Fibroblast of lung (primary cell): ENCODE measurements around the gene KIAA0319L. TPM values are rescaled to one million over a fixed set of nuclear protein-coding genes. Genes with fewer than 3 reads are reported as not detected.

Experiments
- DNase-seq, 2 donors: peaks; one replicate each; pipeline versions ENCODE4 v3.0.0 to v3.0.0-alpha.2; 2010; ENCODE audit warnings: low read depth in 2 of 2
- H2AFZ ChIP-seq: 2 replicates; pipeline ENCODE4 v1.5.1; 2012; ENCODE audit warnings: low read length, control low read depth, inconsistent platforms
- H3K27ac ChIP-seq: 2 replicates; pipeline ENCODE4 v1.5.1; 2011; ENCODE audit warnings: low read length, control low read depth; ENCODE audit not compliant: insufficient read depth
- H3K27me3 ChIP-seq: 2 replicates; pipeline ENCODE4 v1.5.1; 2011; ENCODE audit warnings: mild to moderate bottlenecking, low read length; ENCODE audit not compliant: control insufficient read depth, insufficient read depth
- H3K36me3 ChIP-seq: 2 replicates; pipeline ENCODE4 v1.5.1; 2011; ENCODE audit warnings: low read length; ENCODE audit not compliant: control insufficient read depth, insufficient read depth
- H3K4me1 ChIP-seq: 2 replicates; pipeline ENCODE4 v1.5.1; 2011; ENCODE audit warnings: low read length; ENCODE audit not compliant: control insufficient read depth, insufficient read depth; ENCODE audit errors: extremely low read depth
- H3K4me2 ChIP-seq: 2 replicates; pipeline ENCODE4 v1.5.1; 2011; ENCODE audit warnings: low read length, control low read depth; ENCODE audit not compliant: insufficient read depth; ENCODE audit errors: extremely low read depth
- H3K4me3 ChIP-seq, 4 experiments: fragments of 200-600 bp in 1 of 4; sonication (generic) in 1 of 4; replicated peaks in 1 of 4; 2 replicates each; pipeline ENCODE4 v1.5.1; 2011 to 2016; ENCODE audit warnings: low read length in 4 of 4, low read depth in 3 of 4, mild to moderate bottlenecking in 3 of 4, control low read depth in 2 of 4, inconsistent platforms in 1 of 4, mixed read lengths in 1 of 4; ENCODE audit not compliant: insufficient read depth in 1 of 4; ENCODE audit errors: control extremely low read depth in 1 of 4
- H3K79me2 ChIP-seq: 2 replicates; pipeline ENCODE4 v1.5.1; 2012; ENCODE audit warnings: mild to moderate bottlenecking, low read length, inconsistent platforms; ENCODE audit not compliant: control insufficient read depth, insufficient read depth
- H3K9ac ChIP-seq: 2 replicates; pipeline ENCODE4 v1.5.1; 2011; ENCODE audit warnings: mild to moderate bottlenecking, low read length, control low read depth; ENCODE audit not compliant: insufficient read depth
- H3K9me3 ChIP-seq: 2 replicates; pipeline ENCODE4 v1.5.1; 2012; ENCODE audit warnings: low read depth, low read length; ENCODE audit not compliant: control insufficient read depth, insufficient read depth
- H4K20me1 ChIP-seq: 2 replicates; pipeline ENCODE4 v1.5.1; 2011; ENCODE audit warnings: low read length; ENCODE audit not compliant: control insufficient read depth, insufficient read depth; ENCODE audit errors: extremely low read depth
- CTCF ChIP-seq, 2 donors: IDR thresholded peaks in 1 of 2; conservative IDR thresholded peaks in 1 of 2; 1 replicate in 1 of 2; 2 replicates in 1 of 2; pipeline ENCODE4 v1.5.1; 2011 to 2012; ENCODE audit warnings: low read length in 2 of 2, control low read depth in 1 of 2, inconsistent platforms in 1 of 2, low read depth in 1 of 2, mild to moderate bottlenecking in 1 of 2
- EZH2 ChIP-seq: IDR thresholded peaks from 2 replicates; pipeline ENCODE4 v1.5.1; 2012; ENCODE audit warnings: low read length, control low read depth, mild to moderate bottlenecking; ENCODE audit errors: missing control alignments
- polyA plus RNA-seq, 2 donors: library from polyadenylated mRNA; depleted of rRNA in 1 of 2; stranded (reverse) in 1 of 2; unstranded in 1 of 2; fragments of >200 nt; gene quantifications; 2 replicates each; pipeline ENCODE4 v1.2.1, GENCODE V29; 2011 to 2012; ENCODE audit warnings: missing spikeins in 1 of 2
- total RNA-seq: library from RNA; depleted of rRNA; stranded (reverse); fragments of >200 nt; gene quantifications from 2 replicates; pipeline ENCODE4 v1.2.1, GENCODE V29; 2014

The KIAA0319L gene
- total and polyA plus RNA-seq, 2 donors (not counting 1 experiment from before 2014, with no cell fraction given) = 65.4 to 66.1 TPM

- H3K9ac ChIP-seq = no peak overlapping the region
- DNase-seq = no peak
- no peak overlapping the region for H3K4me3 ChIP-seq
- no peak overlapping the region for H3K27ac ChIP-seq
- H3K79me2 ChIP-seq = no peaks in the 10 kb centered on the region
- H3K36me3 ChIP-seq = no peaks in the 10 kb centered on the region
- no peaks in the 10 kb centered on the region for H3K27me3 ChIP-seq
- TF ChIP-seq CTCF (conservative IDR thresholded peaks at IDR 0.05 in 1 of 2, IDR thresholded peaks at IDR 0.05 in 1 of 2; ENCODE audit: low read depth in 1 of 2, low read length in 2 of 2) (no peak), EZH2 (no peak)
- H2AFZ ChIP-seq = no peak overlapping the region
- H3K4me1 ChIP-seq = no peaks in the 10 kb centered on the region
- H3K9me3 ChIP-seq = no peaks in the 10 kb centered on the region
- H3K4me2 ChIP-seq = no peak overlapping the region
- no peaks in the 10 kb centered on the region for H4K20me1 ChIP-seq
Observed at GRCh38 chr1:35595684-35596083, 38.5 kb upstream of the KIAA0319L start.

- Histone ChIP-seq H3K4me2 (no peak overlapping the region), H2AFZ (no peak overlapping the region), H4K20me1 (no peaks in the 10 kb centered on the region), H3K9me3 (no peaks in the 10 kb centered on the region), H3K27ac (no peak overlapping the region), H3K9ac (no peak overlapping the region), H3K27me3 (no peaks in the 10 kb centered on the region), H3K79me2 (no peaks in the 10 kb centered on the region), H3K36me3 (no peaks in the 10 kb centered on the region), H3K4me1 (no peaks in the 10 kb centered on the region), H3K4me3 (no peak overlapping the region)
- no peak for DNase-seq
- TF ChIP-seq EZH2 (no peak), CTCF (conservative IDR thresholded peaks at IDR 0.05 in 1 of 2, IDR thresholded peaks at IDR 0.05 in 1 of 2; ENCODE audit: low read depth in 1 of 2, low read length in 2 of 2) (no peak)
Observed at GRCh38 chr1:35594005-35594760, 37.0 kb upstream of the KIAA0319L start.

- H3K4me3 ChIP-seq = no peak overlapping the region
- H3K79me2 ChIP-seq = no peaks in the 10 kb centered on the region
- H3K4me1 ChIP-seq = no peaks in the 10 kb centered on the region
- TF ChIP-seq EZH2 (no peak), CTCF (conservative IDR thresholded peaks at IDR 0.05 in 1 of 2, IDR thresholded peaks at IDR 0.05 in 1 of 2; ENCODE audit: low read depth in 1 of 2, low read length in 2 of 2) (no peak)
- no peaks in the 10 kb centered on the region for H3K36me3 ChIP-seq
- no peaks in the 10 kb centered on the region for H3K27me3 ChIP-seq
- H4K20me1 ChIP-seq = no peaks in the 10 kb centered on the region
- H3K9me3 ChIP-seq = no peaks in the 10 kb centered on the region
- no peak overlapping the region for H3K27ac ChIP-seq
- DNase-seq = peak; percentile 18 to 44
- no peak overlapping the region for H3K9ac ChIP-seq
- H3K4me2 ChIP-seq = no peak overlapping the region
- no peak overlapping the region for H2AFZ ChIP-seq
Observed at GRCh38 chr1:35592991-35593769, 36.0 kb upstream of the KIAA0319L start.
